ENCODE results near the gene EBLN1.

The EBLN1 gene

DNA sequence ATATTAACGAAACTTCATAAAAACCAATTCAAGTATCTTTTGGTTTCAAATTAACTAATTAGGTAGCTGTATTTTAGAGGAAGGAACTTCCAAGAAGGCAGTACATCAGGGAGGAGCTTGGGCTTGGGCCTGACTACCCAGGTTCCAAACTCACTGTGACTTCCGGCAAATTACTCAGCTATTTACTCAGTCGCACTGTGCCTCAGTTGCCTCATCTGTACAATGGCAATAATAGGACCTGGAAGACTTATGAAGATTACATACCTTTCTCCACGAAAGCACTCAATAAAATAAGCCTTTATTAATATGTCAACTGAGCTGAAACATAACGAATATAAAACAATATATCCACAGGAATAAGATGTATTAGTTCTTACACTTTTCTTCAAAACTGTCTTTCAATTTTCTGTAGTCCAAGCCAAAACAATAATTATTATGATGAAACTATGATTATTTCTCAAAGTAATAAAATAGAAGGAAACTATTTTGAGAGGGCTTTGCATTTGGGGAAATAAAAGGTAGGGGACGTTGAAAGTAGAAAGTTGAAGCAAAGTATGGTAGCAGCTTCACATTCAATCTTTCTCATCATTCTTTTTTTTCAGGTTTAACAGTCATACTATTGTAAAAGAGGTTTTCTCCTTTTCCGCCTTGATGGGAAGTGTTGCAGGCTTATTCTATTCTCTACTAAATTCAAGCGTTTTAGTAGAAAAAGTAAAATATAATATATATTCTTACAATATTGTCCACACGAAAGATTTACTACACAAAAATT, 10.5 kb upstream of the EBLN1 start:
- no CpG with 5 or more reads among the region's 9 CpGs for WGBS (ENCODE audit: extremely low coverage, insufficient coverage, insufficient read length)
- Histone ChIP-seq H2BK5ac (ENCODE audit: low read depth, low read length, poor library complexity) (no peak overlapping the region), H3K23ac (ENCODE audit: low read length) (no peak overlapping the region), H4K12ac (ENCODE audit: low read depth, low read length) (no peak overlapping the region), H3K27me3 (ENCODE audit: insufficient read depth, low read length) (no peaks in the 10 kb centered on the region), H3K4me3 (ENCODE audit: low read depth, low read length) (no peak overlapping the region), H2AK5ac (ENCODE audit: low read length) (no peak overlapping the region), H3K9me3 (ENCODE audit: insufficient read depth, low read depth, low read length) (no peaks in the 10 kb centered on the region), H3K4me2 (ENCODE audit: low read length) (peak overlapping the region; percentile 85), H3K79me2 (ENCODE audit: control insufficient read depth, insufficient read depth, low read length, poor library complexity) (no peaks in the 10 kb centered on the region), H3K4me1 (ENCODE audit: control insufficient read depth in 1 of 2, insufficient read depth in 2 of 2, low read length in 2 of 2) (no peaks in the 10 kb centered on the region), H2BK12ac (ENCODE audit: low read length) (no peak overlapping the region), H4K91ac (ENCODE audit: low read depth, low read length) (no peak overlapping the region), H3K18ac (ENCODE audit: low read length) (no peak overlapping the region), H3K14ac (ENCODE audit: low read length) (no peak overlapping the region), H3K36me3 (ENCODE audit: control insufficient read depth in 1 of 2, insufficient read depth in 2 of 2, low read length in 2 of 2) (no peaks in the 10 kb centered on the region), H3K4ac (ENCODE audit: low read depth, low read length) (no peak overlapping the region), H2BK120ac (ENCODE audit: insufficient read depth, low read length, poor library complexity) (no peak overlapping the region), H3K79me1 (ENCODE audit: low read length) (no peaks in the 10 kb centered on the region), H2AFZ (ENCODE audit: insufficient read depth, low read length, poor library complexity) (no peak overlapping the region), H3K9ac (ENCODE audit: low read length) (no peak overlapping the region), H3K27ac (ENCODE audit: low read depth, low read length) (no peak overlapping the region), H4K8ac (ENCODE audit: low read depth, low read length) (no peak overlapping the region)
- no peak for DNase-seq

DNA sequence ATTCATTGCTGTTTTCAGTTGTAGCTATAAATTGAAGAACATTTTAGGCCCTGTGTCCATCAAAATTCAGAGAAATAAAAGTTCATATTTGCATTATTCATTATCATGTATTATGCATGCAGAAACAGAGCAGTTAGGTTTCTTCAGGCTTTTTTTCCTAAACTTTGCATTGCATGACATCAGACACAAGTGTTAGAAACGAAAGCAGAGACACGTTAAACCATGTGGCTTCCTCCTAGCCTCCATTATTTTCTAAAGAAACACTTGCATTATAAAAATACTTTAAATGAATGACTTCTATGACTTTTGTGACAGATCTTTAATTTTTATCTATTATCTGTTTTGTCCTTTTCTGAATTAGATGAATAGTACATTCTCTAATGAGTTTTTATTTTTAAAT, 8.8 kb upstream of the EBLN1 start:
- no peak overlapping the region for H3K9ac ChIP-seq (ENCODE audit: low read length)
- no peak overlapping the region for H3K4me3 ChIP-seq (ENCODE audit: low read depth, low read length)
- H2BK120ac ChIP-seq (ENCODE audit: insufficient read depth, low read length, poor library complexity) = no peak overlapping the region
- no peak overlapping the region for H2AFZ ChIP-seq (ENCODE audit: insufficient read depth, low read length, poor library complexity)
- H2AK5ac ChIP-seq (ENCODE audit: low read length) = no peak overlapping the region
- no CpG with 5 or more reads among the region's 2 CpGs for WGBS (ENCODE audit: extremely low coverage, insufficient coverage, insufficient read length)
- no peak for DNase-seq
- H3K18ac ChIP-seq (ENCODE audit: low read length) = no peak overlapping the region
- no peaks in the 10 kb centered on the region for H3K36me3 ChIP-seq (ENCODE audit: control insufficient read depth in 1 of 2, insufficient read depth in 2 of 2, low read length in 2 of 2)
- no peak overlapping the region for H4K8ac ChIP-seq (ENCODE audit: low read depth, low read length)
- H3K4me2 ChIP-seq (ENCODE audit: low read length) = no peak overlapping the region
- no peaks in the 10 kb centered on the region for H3K79me2 ChIP-seq (ENCODE audit: control insufficient read depth, insufficient read depth, low read length, poor library complexity)
- no peak overlapping the region for H4K91ac ChIP-seq (ENCODE audit: low read depth, low read length)
- no peak overlapping the region for H3K4ac ChIP-seq (ENCODE audit: low read depth, low read length)
- H4K12ac ChIP-seq (ENCODE audit: low read depth, low read length) = no peak overlapping the region
- no peak overlapping the region for H3K23ac ChIP-seq (ENCODE audit: low read length)
- no peak overlapping the region for H2BK5ac ChIP-seq (ENCODE audit: low read depth, low read length, poor library complexity)
- H3K79me1 ChIP-seq (ENCODE audit: low read length) = no peaks in the 10 kb centered on the region
- H3K27ac ChIP-seq (ENCODE audit: low read depth, low read length) = no peak overlapping the region
- no peaks in the 10 kb centered on the region for H3K9me3 ChIP-seq (ENCODE audit: insufficient read depth, low read depth, low read length)
- no peak overlapping the region for H2BK12ac ChIP-seq (ENCODE audit: low read length)
- no peaks in the 10 kb centered on the region for H3K27me3 ChIP-seq (ENCODE audit: insufficient read depth, low read length)
- no peaks in the 10 kb centered on the region for H3K4me1 ChIP-seq (ENCODE audit: control insufficient read depth in 1 of 2, insufficient read depth in 2 of 2, low read length in 2 of 2)
- H3K14ac ChIP-seq (ENCODE audit: low read length) = no peak overlapping the region

DNA sequence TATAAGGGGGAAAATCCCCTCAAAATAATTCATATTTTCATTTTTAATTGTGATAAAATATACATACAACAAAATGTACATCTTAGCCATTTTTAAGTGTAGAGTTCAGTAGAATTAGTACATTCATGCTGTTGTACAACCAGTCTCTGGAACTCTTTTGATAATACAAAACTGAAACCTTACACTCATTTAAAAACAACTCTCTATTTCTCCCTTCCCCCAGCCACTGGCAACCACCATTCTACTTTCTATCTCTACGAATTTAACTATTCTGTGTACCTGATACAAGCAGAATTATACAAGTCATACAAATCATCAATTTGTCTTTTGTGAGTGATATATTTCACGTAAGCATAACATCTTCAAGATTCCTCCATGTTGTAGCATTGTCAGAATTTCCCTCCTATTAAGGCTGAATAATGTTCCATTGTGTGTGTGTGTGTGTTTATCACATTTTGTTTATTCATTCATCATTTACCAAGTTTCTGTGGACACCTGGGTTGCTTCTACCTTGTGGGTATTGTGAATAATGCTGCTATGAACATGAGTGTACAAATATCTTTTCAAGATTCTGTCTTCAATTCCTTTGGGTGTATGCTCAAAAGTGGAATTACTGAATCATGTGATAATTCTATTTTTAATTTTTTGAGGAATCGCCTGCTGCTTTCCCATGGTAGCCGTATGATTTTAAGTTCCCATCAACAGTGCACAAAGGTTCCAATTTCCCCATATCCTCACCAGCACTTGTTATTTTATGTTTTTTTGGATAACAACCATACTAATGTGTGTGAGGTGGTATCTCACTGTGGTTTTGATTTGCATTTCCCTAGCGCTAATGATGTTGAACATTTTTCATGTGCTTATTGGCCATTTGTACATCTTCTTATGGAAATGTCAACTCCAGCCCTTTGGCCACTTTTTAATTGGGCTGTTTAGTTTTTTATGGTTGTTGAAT, 4.7 kb upstream of the EBLN1 start:
- H3K79me2 ChIP-seq (ENCODE audit: control insufficient read depth, insufficient read depth, low read length, poor library complexity) = no peaks in the 10 kb centered on the region
- no peaks in the 10 kb centered on the region for H3K79me1 ChIP-seq (ENCODE audit: low read length)
- no peak overlapping the region for H3K27ac ChIP-seq (ENCODE audit: low read depth, low read length)
- H4K8ac ChIP-seq (ENCODE audit: low read depth, low read length) = no peak overlapping the region
- no peaks in the 10 kb centered on the region for H3K36me3 ChIP-seq (ENCODE audit: control insufficient read depth in 1 of 2, insufficient read depth in 2 of 2, low read length in 2 of 2)
- H2AFZ ChIP-seq (ENCODE audit: insufficient read depth, low read length, poor library complexity) = no peak overlapping the region
- H2BK120ac ChIP-seq (ENCODE audit: insufficient read depth, low read length, poor library complexity) = no peak overlapping the region
- no peak overlapping the region for H4K12ac ChIP-seq (ENCODE audit: low read depth, low read length)
- H3K18ac ChIP-seq (ENCODE audit: low read length) = no peak overlapping the region
- no peaks in the 10 kb centered on the region for H3K4me1 ChIP-seq (ENCODE audit: control insufficient read depth in 1 of 2, insufficient read depth in 2 of 2, low read length in 2 of 2)
- H2BK12ac ChIP-seq (ENCODE audit: low read length) = no peak overlapping the region
- H3K23ac ChIP-seq (ENCODE audit: low read length) = no peak overlapping the region
- H2BK5ac ChIP-seq (ENCODE audit: low read depth, low read length, poor library complexity) = no peak overlapping the region
- no peak overlapping the region for H3K4me3 ChIP-seq (ENCODE audit: low read depth, low read length)
- WGBS (ENCODE audit: extremely low coverage, insufficient coverage, insufficient read length) = no CpG with 5 or more reads among the region's 5 CpGs
- no peak overlapping the region for H3K4ac ChIP-seq (ENCODE audit: low read depth, low read length)
- no peak overlapping the region for H3K4me2 ChIP-seq (ENCODE audit: low read length)
- H4K91ac ChIP-seq (ENCODE audit: low read depth, low read length) = no peak overlapping the region
- H3K9ac ChIP-seq (ENCODE audit: low read length) = no peak overlapping the region
- H2AK5ac ChIP-seq (ENCODE audit: low read length) = no peak overlapping the region
- H3K27me3 ChIP-seq (ENCODE audit: insufficient read depth, low read length) = no peaks in the 10 kb centered on the region
- H3K14ac ChIP-seq (ENCODE audit: low read length) = no peak overlapping the region
- H3K9me3 ChIP-seq (ENCODE audit: insufficient read depth, low read depth, low read length) = no peaks in the 10 kb centered on the region
- DNase-seq = no peak

DNA sequence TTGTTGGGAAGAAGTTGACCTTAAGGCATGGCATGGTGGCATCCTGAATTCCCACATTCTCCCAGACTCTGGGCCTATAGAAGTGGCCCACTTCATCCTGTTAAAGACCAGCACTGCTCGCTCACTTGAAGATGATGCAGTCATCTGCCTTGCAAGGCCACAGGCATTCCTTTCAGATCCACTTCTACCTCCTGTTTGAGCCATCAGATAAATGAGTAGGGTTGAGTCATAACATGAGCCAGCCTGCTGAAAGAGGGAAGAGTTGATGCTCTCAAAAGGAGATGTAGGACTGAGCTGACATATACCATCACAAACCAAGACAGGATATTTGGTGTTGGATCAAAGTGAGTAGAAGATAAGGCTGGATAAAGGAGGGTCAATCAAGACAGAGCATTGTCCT, 1.5 kb upstream of the EBLN1 start:
- H3K14ac ChIP-seq (ENCODE audit: low read length) = no peak overlapping the region

More for the DNA sequence above, 1.5 kb upstream of the EBLN1 start:
- H4K91ac ChIP-seq (ENCODE audit: low read depth, low read length) = no peak overlapping the region
- no peaks in the 10 kb centered on the region for H3K36me3 ChIP-seq (ENCODE audit: control insufficient read depth in 1 of 2, insufficient read depth in 2 of 2, low read length in 2 of 2)
- no peak overlapping the region for H2BK5ac ChIP-seq (ENCODE audit: low read depth, low read length, poor library complexity)
- no peak overlapping the region for H3K18ac ChIP-seq (ENCODE audit: low read length)
- no peak overlapping the region for H3K27ac ChIP-seq (ENCODE audit: low read depth, low read length)
- H4K12ac ChIP-seq (ENCODE audit: low read depth, low read length) = no peak overlapping the region
- no peak overlapping the region for H3K4me2 ChIP-seq (ENCODE audit: low read length)
- no peaks in the 10 kb centered on the region for H3K4me1 ChIP-seq (ENCODE audit: control insufficient read depth in 1 of 2, insufficient read depth in 2 of 2, low read length in 2 of 2)
- H3K4ac ChIP-seq (ENCODE audit: low read depth, low read length) = no peak overlapping the region
- no peak overlapping the region for H2BK12ac ChIP-seq (ENCODE audit: low read length)
- no peak overlapping the region for H2AK5ac ChIP-seq (ENCODE audit: low read length)
- no peaks in the 10 kb centered on the region for H3K9me3 ChIP-seq (ENCODE audit: insufficient read depth, low read depth, low read length)
- no peaks in the 10 kb centered on the region for H3K79me2 ChIP-seq (ENCODE audit: control insufficient read depth, insufficient read depth, low read length, poor library complexity)
- no peak overlapping the region for H3K9ac ChIP-seq (ENCODE audit: low read length)
- WGBS (ENCODE audit: extremely low coverage, insufficient coverage, insufficient read length) = no CpG with 5 or more reads among the region's 1 CpG
- no peak overlapping the region for H3K23ac ChIP-seq (ENCODE audit: low read length)
- H3K79me1 ChIP-seq (ENCODE audit: low read length) = no peaks in the 10 kb centered on the region
- no peak overlapping the region for H3K4me3 ChIP-seq (ENCODE audit: low read depth, low read length)
- no peak overlapping the region for H2BK120ac ChIP-seq (ENCODE audit: insufficient read depth, low read length, poor library complexity)
- H2AFZ ChIP-seq (ENCODE audit: insufficient read depth, low read length, poor library complexity) = no peak overlapping the region
- no peaks in the 10 kb centered on the region for H3K27me3 ChIP-seq (ENCODE audit: insufficient read depth, low read length)
- H4K8ac ChIP-seq (ENCODE audit: low read depth, low read length) = no peak overlapping the region
- peak; percentile 2 to 36 for DNase-seq
